GM21515 (cell line): ENCODE data around the gene USP48.
"Not testable (repeated sequence)": the region's sequence is repeated elsewhere in the genome, so short reads cannot be mapped to it uniquely, and the experiment has no call there.

Experiments used
- ATAC-seq: cut with Tn5 transposase; IDR thresholded peaks from one replicate; pipeline ENCODE4 v1.9.1; 2021; ENCODE audit not compliant: unreplicated experiment

Gene USP48

GRCh38 chr1:21702780-21703179 lies 80.2 kb downstream of the USP48 start:
- ATAC-seq: no peak

- ATAC-seq: no peak
These were observed 81.5 kb downstream of the USP48 start for GRCh38 chr1:21701401-21701800.

DNA sequence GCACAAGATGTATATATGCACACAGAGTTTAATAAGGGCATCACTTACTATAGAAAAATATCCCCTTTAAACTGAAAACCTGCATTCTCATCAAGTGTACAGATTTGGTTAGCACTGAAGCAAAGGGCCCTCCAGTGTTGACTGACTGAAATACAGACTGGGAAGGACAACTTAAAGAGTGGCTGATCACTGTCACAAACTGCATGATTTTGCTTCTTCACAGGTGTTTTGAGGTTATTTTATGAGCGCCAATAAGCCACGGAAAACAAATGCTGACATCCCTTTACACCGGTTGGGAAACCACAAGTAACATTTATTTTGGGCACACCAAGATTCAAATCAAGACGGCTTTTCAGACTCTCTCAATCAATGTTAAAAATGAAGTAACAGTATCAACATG lies 82.9 kb downstream of the USP48 start:
- ATAC-seq: no peak

- ATAC-seq: no peak
These were observed 86.0 kb downstream of the USP48 start for GRCh38 chr1:21696931-21697330.

GRCh38 chr1:21693732-21694131 lies 89.2 kb downstream of the USP48 start:
- no peak for ATAC-seq

DNA sequence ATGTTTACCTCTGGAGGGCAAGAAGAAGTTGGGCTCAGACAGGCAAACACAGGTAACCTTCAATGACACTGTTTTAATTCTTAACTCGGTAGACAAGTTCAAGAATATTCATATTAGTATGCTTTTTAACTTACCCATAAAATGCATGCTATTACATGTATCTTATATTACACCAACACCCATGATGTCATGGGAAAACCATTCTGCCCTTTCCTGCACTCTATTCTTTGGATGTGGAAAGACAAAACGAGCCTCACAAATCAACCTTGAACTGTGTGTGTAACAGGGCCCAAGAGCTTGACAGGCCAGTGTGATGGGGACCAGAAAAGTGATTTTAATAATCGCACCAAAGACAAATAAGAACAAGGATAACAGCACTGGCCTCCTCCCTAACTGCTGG lies 91.2 kb downstream of the USP48 start:
- ATAC-seq: no peak

- no peak for ATAC-seq
These were observed 93.1 kb downstream of the USP48 start for GRCh38 chr1:21689661-21690372.

- no peak for ATAC-seq
These were observed 95.8 kb downstream of the USP48 start for GRCh38 chr1:21687081-21687529.

- no peak for ATAC-seq
These were observed 96.8 kb downstream of the USP48 start for GRCh38 chr1:21685946-21686678.

DNA sequence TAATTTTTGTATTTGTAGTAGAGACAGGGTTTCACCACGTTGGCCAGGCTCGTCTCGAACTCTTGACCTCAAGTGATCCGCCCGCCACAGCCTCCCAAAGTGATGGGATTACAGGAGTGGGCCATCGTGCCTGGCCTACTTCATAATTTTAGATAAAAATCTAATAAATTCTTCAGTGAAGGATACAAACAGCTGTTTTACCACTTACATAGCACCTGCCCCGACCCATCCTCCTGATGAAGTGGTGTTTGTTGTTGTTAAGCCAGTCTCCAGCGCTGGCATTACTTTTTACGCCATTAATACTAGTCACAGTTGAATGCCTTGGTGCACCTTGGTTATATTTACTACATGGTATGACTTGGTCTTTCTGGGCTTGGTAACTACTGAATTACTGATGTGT lies 101.5 kb downstream of the USP48 start:
- ATAC-seq: no peak

DNA sequence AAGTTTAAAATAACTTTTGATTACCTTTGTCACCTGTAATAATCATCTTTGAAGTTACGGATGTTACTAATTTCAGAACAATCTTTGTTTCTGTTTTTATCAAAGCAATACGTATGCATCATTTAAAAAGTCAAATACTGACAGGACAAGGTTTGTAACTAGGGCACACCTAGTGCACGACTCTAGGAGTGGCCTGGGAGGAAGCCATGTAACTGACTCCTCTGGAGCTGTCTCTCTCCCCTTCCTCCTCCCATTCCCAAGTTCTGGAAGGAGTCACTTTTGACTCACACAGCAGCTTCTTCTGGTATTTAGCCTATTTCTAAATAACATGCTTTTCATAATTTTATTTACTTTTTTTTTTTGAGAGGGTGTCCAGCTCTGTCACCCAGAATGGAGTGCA lies 102.0 kb downstream of the USP48 start:
- no peak for ATAC-seq

DNA sequence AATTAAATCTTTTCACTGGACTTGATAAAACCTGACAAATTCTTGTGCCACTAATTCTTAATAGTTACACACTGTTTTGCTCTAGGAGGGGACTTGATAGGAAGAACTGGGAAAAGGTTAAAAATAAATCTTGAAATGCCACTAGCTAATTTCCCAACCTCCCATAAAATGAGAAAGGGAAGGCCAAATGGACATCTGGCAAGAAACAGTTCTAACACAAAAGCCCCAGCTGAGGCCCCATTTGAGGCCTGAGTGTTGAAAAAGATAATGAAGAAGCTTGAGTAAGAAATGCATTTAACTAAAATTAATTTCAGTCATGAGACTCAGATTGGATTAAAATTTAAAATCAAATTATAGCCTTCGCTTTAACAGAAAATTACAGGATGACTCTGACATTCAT lies 102.6 kb downstream of the USP48 start:
- ATAC-seq: no peak

GRCh38 chr1:21677168-21677567 lies 105.8 kb downstream of the USP48 start:
- ATAC-seq: no peak

DNA sequence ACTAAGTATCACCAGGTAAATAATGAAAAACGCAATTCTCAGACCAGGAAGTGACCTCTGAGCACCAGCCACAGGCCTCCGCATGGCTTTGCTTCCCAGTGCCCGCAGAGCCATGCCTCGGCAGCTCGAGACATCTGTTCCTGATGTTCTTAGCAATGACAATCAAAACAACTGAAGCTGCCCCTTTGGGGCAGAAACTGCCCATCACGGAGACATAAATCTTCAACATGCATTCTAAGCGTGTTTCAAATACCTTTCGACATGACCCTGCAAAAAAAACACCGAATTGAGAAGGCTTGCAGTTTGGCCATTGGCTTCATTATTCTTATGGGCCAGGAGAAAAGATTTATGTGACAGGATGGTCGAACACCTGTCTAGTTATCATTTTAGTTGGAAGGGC lies 108.0 kb downstream of the USP48 start:
- ATAC-seq: no peak

- not testable (repeated sequence) for ATAC-seq
These were observed 109.1 kb downstream of the USP48 start for GRCh38 chr1:21673853-21674252.

DNA sequence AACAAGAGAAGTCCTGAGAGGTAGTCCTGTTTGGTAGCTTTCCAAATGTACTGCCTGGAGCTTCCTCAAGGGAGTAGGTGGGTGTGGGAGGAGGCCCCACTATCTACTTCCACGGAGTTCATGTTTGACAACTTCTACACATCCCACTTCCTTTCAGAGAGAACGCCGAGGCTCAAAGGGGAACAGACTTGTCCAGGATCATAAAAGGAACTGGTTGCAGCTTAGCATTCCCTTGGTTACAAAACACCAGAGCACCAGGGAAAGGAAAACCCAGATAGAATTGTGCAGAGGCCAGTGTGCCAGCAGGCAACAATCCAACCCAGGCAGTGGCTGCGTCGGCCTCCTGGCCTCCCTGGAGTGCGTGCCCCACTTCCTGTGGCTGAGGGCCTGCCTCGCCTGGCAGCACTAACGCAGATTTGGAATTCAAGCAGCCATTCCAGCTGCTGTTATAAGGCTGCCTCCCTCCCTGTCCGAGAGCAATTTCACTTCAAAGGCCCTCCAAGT lies 109.6 kb downstream of the USP48 start:
- ATAC-seq: no peak

- no peak for ATAC-seq
These were observed 110.3 kb downstream of the USP48 start for GRCh38 chr1:21672478-21673276.

DNA sequence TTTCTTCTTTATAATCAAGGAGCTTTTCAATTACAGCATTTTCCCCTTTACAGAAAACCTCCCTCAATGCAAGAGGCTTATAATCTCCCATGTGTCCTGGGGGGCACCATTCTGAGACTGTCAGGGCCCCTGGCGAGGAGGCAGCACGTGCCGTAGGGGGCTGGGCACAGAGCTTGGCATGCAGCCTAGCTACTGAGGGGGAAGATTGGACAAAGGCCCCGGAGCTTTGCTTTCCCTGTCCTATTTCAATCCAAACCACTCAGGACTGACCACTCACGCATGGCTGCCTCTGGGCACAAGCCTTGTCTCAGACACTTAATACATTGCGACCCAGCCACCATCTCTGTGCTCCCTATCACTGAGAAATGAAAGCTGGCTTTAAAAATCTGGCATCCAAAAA lies 111.0 kb downstream of the USP48 start:
- no peak for ATAC-seq

GRCh38 chr1:21670956-21671902 lies 111.7 kb downstream of the USP48 start:
- ATAC-seq: no peak

DNA sequence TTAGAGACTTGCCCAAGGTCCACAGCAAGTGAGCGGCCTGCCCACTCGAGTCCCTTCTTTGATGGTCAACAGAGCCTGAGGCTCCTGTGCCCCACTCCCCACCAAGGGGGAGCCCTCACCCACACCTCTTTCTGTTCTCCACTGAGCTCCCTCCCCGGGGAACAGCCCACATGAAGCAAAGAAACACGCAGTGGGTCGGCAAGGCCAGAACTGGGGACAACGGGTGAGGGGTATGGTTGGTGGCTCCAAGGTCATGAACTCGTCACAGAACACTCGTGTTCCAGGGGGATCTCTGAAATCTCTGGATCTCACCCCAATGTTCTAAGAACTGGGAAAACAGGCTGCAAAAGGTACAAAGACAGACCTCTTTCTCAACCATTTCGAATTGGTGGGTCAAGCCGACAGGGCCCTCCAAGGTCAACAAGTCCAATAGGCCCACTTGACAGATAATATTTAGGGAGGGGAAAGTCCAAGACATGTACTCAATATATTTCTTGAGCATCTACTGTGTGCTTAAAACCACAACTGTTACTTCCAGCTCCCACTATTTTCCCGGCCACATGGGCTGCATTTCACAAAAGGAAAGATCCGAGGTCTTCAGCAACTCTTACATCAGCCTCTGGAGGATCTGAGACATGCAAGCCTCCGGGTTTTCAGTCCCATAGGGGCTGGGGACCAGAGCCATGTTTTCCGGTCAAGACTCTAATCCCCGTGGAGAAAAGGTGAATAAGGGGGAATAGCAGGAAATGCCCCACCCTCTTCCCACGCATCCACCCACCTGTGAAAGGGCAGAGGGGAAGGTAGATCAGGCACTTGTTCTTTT lies 112.7 kb downstream of the USP48 start:
- no peak for ATAC-seq
